Sigmoid colon (tissue), 7 donors: ENCODE data around the gene MRPL18. TPM values are rescaled to one million over a fixed set of nuclear protein-coding genes. Genes with fewer than 3 reads are reported as not detected.
"Not testable (repeated sequence)": the region's sequence is repeated elsewhere in the genome, so short reads cannot be mapped to it uniquely, and the experiment has no call there.

Source experiments
- DNase-seq: peaks from one replicate; pipeline ENCODE4 v3.0.0-alpha.2; 2019
- H3K27ac ChIP-seq, 4 donors: fragments of 200-600 bp; sonication (generic); one replicate each; pipeline ENCODE4 v1.5.1; 2016 to 2019; ENCODE audit warnings: mild to moderate bottlenecking in 1 of 4
- H3K27me3 ChIP-seq, 3 donors: fragments of 200-600 bp; sonication (generic); one replicate each; pipeline ENCODE4 v1.5.1; 2019; ENCODE audit warnings: mild to moderate bottlenecking in 1 of 3
- H3K36me3 ChIP-seq, 4 donors: fragments of 200-600 bp; sonication (generic); one replicate each; pipeline ENCODE4 v1.5.1; 2016 to 2019
- H3K4me1 ChIP-seq, 4 donors: fragments of 200-600 bp; sonication (generic); one replicate each; pipeline ENCODE4 v1.5.1; 2017 to 2019
- H3K4me3 ChIP-seq, 4 donors: fragments of 200-600 bp; sonication (generic); one replicate each; pipeline ENCODE4 v1.5.1; 2017 to 2019; ENCODE audit warnings: mild to moderate bottlenecking in 2 of 4, moderate library complexity in 1 of 4
- H3K9me3 ChIP-seq, 4 donors: fragments of 200-600 bp in 3 of 4; sonication (generic) in 3 of 4; one replicate each; pipeline versions ENCODE4 v1.5.1 to v1.6.1; 2013 to 2019
- EP300 ChIP-seq, 4 donors: sonication (generic); formaldehyde crosslinking; IDR thresholded peaks; one replicate each; pipeline ENCODE4 v1.6.1; 2017; ENCODE audit warnings: antibody characterized with exemption in 4 of 4
- POLR2A ChIP-seq, 2 donors: fragments of 450-650 bp; IDR thresholded peaks; one replicate each; pipeline ENCODE4 v1.6.1; 2016; ENCODE audit warnings: antibody characterized with exemption in 2 of 2, mild to moderate bottlenecking in 2 of 2, moderate library complexity in 2 of 2
- POLR2AphosphoS5 ChIP-seq, 4 donors: sonication (generic); formaldehyde crosslinking; IDR thresholded peaks; one replicate each; pipeline ENCODE4 v1.6.1; 2017; ENCODE audit warnings: antibody characterized with exemption in 4 of 4
- WGBS, 2 donors: extraction: QIAGEN DNeasy Blood & Tissue Kit; methylation state at CpG; one replicate each; pipeline ENCODE4 v1.1.7; 2013; 5-methylcytosine and 5-hydroxymethylcytosine counted together
- intact Hi-C: fragments of 100-400 bp; cut with DNase I; formaldehyde crosslinking; loops from one replicate; pipeline ENCODE4 v1.15.1; 2023
- polyA plus RNA-seq, 3 donors: library from polyadenylated mRNA; stranded (reverse); fragments of 200-250 nt; gene quantifications; one replicate each; pipeline ENCODE4 v1.2.3, GENCODE V29; 2013
- total RNA-seq, 4 donors: library from RNA; depleted of rRNA; stranded (reverse); fragments of >200 nt; gene quantifications; one replicate each; pipeline ENCODE4 v1.1.0, GENCODE V29; 2016
- TF ChIP-seq, protein P1 (sequence below), 4 experiments: fragments of 450-650 bp in 3 of 4; fragments of 200-600 bp in 1 of 4; IDR thresholded peaks; one replicate each; pipeline ENCODE4 v1.5.1; 2016 to 2019; ENCODE audit warnings: antibody characterized with exemption in 4 of 4, mild to moderate bottlenecking in 3 of 4, moderate library complexity in 2 of 4
- donor health status: healthy with polysubstance abuse.
- donor health status: Bipolar disorder and iron deficiency.
- donor health status: healthy.

The MRPL18 gene
- total and polyA plus RNA-seq, 7 donors: 61.6 to 115 (median 92.0) TPM

DNA sequence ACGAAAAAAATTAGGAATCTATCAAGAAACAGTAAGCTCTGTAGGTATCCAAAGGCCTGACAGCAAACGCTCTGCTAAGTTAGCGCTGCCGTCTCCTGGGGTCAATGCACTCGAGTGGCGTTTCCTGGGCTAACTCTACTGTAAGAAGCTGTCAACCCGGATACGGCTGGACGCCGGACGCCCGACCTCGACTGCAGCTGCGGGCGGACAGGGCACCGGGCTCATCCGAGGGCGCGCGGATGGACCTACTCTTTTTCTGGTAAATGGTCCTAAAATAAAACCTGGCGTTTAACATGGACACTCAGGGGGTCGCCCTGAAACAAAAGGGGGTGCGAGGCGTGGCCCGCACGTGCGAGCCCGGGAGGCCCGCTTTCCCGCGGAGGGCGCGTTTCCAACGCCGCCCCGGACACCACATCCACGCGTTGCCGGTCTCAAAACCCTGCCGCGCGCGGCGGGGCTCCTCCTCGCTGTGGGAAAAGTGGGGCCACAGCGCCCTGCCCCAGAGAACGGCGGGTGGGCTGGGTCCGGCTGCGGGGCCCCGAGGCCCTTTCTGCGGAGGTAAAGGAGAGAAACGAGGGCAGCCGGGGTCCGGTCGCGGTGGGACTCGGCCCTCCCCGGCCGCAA lies 1.4 kb upstream of the MRPL18 start:
- TF ChIP-seq, protein P1, sequence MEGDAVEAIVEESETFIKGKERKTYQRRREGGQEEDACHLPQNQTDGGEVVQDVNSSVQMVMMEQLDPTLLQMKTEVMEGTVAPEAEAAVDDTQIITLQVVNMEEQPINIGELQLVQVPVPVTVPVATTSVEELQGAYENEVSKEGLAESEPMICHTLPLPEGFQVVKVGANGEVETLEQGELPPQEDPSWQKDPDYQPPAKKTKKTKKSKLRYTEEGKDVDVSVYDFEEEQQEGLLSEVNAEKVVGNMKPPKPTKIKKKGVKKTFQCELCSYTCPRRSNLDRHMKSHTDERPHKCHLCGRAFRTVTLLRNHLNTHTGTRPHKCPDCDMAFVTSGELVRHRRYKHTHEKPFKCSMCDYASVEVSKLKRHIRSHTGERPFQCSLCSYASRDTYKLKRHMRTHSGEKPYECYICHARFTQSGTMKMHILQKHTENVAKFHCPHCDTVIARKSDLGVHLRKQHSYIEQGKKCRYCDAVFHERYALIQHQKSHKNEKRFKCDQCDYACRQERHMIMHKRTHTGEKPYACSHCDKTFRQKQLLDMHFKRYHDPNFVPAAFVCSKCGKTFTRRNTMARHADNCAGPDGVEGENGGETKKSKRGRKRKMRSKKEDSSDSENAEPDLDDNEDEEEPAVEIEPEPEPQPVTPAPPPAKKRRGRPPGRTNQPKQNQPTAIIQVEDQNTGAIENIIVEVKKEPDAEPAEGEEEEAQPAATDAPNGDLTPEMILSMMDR (IDR thresholded peaks at IDR 0.05): no peak
- no peak for TF ChIP-seq EP300 (IDR thresholded peaks at IDR 0.05)
- TF ChIP-seq POLR2AphosphoS5 (IDR thresholded peaks at IDR 0.05): no peak
- TF ChIP-seq POLR2A (IDR thresholded peaks at IDR 0.05): no peak
- Histone ChIP-seq H3K4me1 (peaks cover 0 to 67% (median 47%) of the 10 kb centered on the region in 4 donors), H3K27me3 (no peaks in the 10 kb centered on the region), H3K4me3 (peak overlapping the region; percentile 86 to 97 (median 96)), H3K36me3 (peaks cover 16 to 53% (median 24%) of the 10 kb centered on the region in 4 donors), H3K9me3 (no peaks in the 10 kb centered on the region), H3K27ac (peak overlapping the region; percentile 96 to 99 (median 98))
- intact Hi-C loops: loop anchor here (1.0 to 5.0 kb wide), 4 partner anchors 26 to 98 kb away; partner anchors contain the start of genes ACAT2 and WTAP
- DNase-seq: peak; percentile 78
- WGBS, 2 donors: 0 to 1% methylated on average over 60 of the region's 60 CpGs

DNA sequence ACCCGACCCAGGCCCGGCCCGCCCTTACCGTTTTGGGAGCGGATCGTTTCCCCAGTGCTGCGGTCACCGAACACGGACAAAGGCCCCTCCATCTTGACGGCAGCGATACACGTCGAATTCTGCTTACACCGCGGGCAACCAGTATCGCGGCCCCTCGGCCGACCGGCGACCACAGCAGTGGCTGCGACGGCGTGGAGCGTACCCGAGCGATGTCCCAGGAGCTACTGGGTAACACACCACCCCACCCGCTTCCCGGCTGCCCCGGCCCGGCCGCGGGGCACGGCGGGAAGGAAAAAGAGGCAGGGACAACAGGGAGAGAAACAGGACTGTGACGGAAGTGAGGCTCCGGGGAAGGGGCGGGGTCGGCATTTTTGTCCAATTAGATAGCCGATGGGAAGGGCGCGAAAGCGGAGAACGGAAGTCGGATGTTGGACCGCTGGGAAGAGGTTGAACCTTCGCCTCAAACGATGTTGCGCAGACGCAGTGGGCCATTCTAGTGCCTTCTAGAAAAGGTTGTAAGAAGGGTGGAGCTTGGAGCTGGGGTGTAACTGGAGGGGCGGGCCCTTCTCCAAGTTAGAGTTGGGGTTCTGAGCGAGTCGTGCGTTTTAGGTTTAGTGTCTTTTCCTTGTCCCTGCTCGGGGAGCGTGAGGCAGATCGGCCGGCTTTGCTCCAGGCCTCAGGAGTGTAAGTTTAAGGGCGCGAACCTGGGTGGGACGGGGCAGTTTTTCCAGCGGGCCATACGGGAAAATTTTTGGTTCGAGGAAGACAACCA lies 704 bp upstream of the MRPL18 start, which contains the start of gene TCP1:
TSS of gene TCP1 (minus strand) at position 226 of the 772 bp plus-strand sequence. CDS start at position 92, 134 bp downstream.
- Histone ChIP-seq H3K9me3 (no peaks in the 10 kb centered on the region), H3K27me3 (no peaks in the 10 kb centered on the region), H3K4me3 (peak within 1 kb of the TSS; percentile 86 to 97 (median 96)), H3K4me1 (peaks cover 0 to 73% (median 50%) of the 10 kb centered on the region in 4 donors), H3K27ac (peak within 1 kb of the TSS; percentile 96 to 99 (median 98)), H3K36me3 (peaks cover 16 to 50% (median 24%) of the 10 kb centered on the region in 4 donors)
- peak; percentile 100 for DNase-seq
- 0 to 1% methylated on average over 64 of the region's 64 CpGs for WGBS, 2 donors
- TF ChIP-seq POLR2A (IDR thresholded peaks at IDR 0.05) (peak; percentile 96 to 97), POLR2AphosphoS5 (IDR thresholded peaks at IDR 0.05) (peak; percentile 97 to 100 (median 98)), EP300 (IDR thresholded peaks at IDR 0.05) (peak in 1 of 4 donors; percentile 74)
- TF ChIP-seq, protein P1 (IDR thresholded peaks at IDR 0.05): no peak
- intact Hi-C loops: loop anchor here (1.0 to 5.0 kb wide), 6 partner anchors 27 to 241 kb away; partner anchors contain the start of genes ACAT2, IGF2R and WTAP

DNA sequence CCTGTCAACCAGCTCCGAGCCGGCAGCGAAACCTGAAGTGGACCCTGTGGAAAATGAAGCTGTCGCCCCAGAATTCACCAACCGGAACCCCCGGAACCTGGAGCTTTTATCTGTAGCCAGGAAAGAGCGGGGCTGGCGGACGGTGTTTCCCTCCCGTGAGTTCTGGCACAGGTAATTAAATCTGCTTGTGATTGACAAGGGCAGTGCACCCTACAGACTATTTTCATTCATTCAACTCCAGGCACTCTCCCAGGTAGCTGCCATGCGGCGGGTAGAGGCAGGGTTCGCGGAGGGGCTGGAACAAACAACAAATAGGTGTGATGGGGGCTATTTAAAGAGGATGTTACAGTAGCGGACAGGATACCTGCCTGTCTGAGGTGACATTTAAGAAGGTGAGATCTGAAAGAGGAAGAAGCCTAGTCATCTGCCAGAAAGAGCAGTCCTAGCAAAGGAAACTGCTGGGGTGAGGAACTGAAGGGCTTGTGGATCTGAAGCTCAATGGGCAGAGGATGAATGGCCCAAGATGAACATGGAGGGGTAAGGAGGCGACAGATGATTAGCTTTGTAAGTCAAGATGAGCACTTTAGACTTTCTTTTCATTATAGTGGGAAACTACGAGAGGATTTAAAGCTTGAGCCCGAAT lies 810 bp downstream of the MRPL18 start:
- Histone ChIP-seq H3K27ac (peak overlapping the region; percentile 96 to 99 (median 98)), H3K27me3 (no peaks in the 10 kb centered on the region), H3K4me3 (peak overlapping the region; percentile 86 to 97 (median 96)), H3K36me3 (peaks cover 10 to 36% (median 14%) of the 10 kb centered on the region in 4 donors), H3K9me3 (no peaks in the 10 kb centered on the region), H3K4me1 (peaks cover 0 to 63% (median 50%) of the 10 kb centered on the region in 4 donors)
- WGBS, 2 donors: 8 to 15% methylated on average over 18 of the region's 18 CpGs
- TF ChIP-seq, protein P1 (IDR thresholded peaks at IDR 0.05): no peak
- intact Hi-C loops: loop anchor here (2.0 kb wide), 2 partner anchors 178 to 240 kb away; partner anchors contain the start of gene IGF2R
- DNase-seq: no peak

DNA sequence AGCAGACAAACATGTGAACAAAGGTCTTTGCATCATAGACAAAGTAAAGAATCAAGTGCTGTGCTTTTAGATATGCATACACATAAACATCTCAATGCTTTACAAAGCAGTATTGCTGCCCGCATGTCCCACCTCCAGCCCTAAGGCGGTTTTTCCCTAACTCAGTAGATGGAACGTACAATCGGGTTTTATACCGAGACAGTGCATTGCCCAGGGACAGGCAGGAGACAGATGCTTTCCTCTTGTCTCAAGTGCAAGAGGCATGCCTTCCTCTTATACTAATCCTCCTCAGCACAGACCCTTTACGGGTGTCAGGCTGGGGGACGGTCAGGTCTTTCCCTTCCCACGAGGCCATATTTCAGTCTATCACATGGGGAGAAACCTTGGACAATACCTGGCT lies 4.7 kb downstream of the MRPL18 start:
- H3K9me3 ChIP-seq, H3K27ac ChIP-seq, DNase-seq, intact Hi-C loops, H3K4me3 ChIP-seq, H3K27me3 ChIP-seq: not testable (repeated sequence)
- WGBS, 2 donors: 83 to 89% methylated on average over 8 of the region's 8 CpGs
- H3K36me3 ChIP-seq: peaks cover 7 to 60% (median 40%) of the 10 kb centered on the region in 4 donors
- H3K4me1 ChIP-seq: peaks cover 0 to 36% (median 32%) of the 10 kb centered on the region in 4 donors
